Erythroblast (primary cell): ENCODE data around the gene XYLT1.

ENCODE experiments used
- GATA1 ChIP-seq: IDR thresholded peaks from 2 replicates; pipeline ENCODE4 v1.6.1; 2011; ENCODE audit warnings: low read depth, mild to moderate bottlenecking, control low read depth, low read length, moderate library complexity
- POLR2A ChIP-seq: IDR thresholded peaks from 2 replicates; pipeline ENCODE4 v1.6.1; 2011; ENCODE audit warnings: mild to moderate bottlenecking, low read length

GRCh38 chr16:17360693-17361122 lies 110.1 kb downstream of the XYLT1 start:
- TF ChIP-seq POLR2A (no peak), GATA1 (no peak)
